Tibial artery (tissue), 4 donors: ENCODE measurements around the gene TOMM70.

ENCODE experiments used
- DNase-seq, 2 donors: peaks; one replicate each; pipeline ENCODE4 v3.0.0-alpha.2; 2019
- H3K27ac ChIP-seq, 2 donors: fragments of 200-600 bp; sonication (generic) in 1 of 2; 1 replicate in 1 of 2; 2 replicates in 1 of 2; pipeline ENCODE4 v1.5.1; 2018 to 2019; ENCODE audit warnings: mild to moderate bottlenecking in 1 of 2
- H3K27me3 ChIP-seq, 2 donors: fragments of 200-600 bp; sonication (generic) in 1 of 2; one replicate each; pipeline versions ENCODE4 v1.5.1 to v1.6.0; 2016 to 2019
- H3K36me3 ChIP-seq, 3 donors: fragments of 200-600 bp; sonication (generic) in 2 of 3; one replicate each; pipeline ENCODE4 v1.5.1; 2016 to 2019; ENCODE audit warnings: mild to moderate bottlenecking in 2 of 3
- H3K4me1 ChIP-seq, 4 donors: fragments of 200-600 bp; sonication (generic) in 2 of 4; 1 replicate in 3 of 4; 2 replicates in 1 of 4; pipeline ENCODE4 v1.5.1; 2016 to 2019
- H3K4me3 ChIP-seq, 2 donors: fragments of 200-600 bp; sonication (generic) in 1 of 2; 1 replicate in 1 of 2; 2 replicates in 1 of 2; pipeline ENCODE4 v1.5.1; 2018 to 2019; ENCODE audit warnings: mild to moderate bottlenecking in 2 of 2
- H3K9me3 ChIP-seq, 3 donors: fragments of 200-600 bp; sonication (generic) in 1 of 3; one replicate each; pipeline ENCODE4 v1.5.1; 2016 to 2019
- intact Hi-C: fragments of 100-400 bp; cut with DNase I; formaldehyde crosslinking; loops from one replicate; pipeline ENCODE4 v1.15.0; 2023; ENCODE audit warnings: low total_unique reads
- TF ChIP-seq, protein P1 (sequence below), 2 experiments: fragments of 200-600 bp in 1 of 2; fragments of 450-650 bp in 1 of 2; IDR thresholded peaks; one replicate each; pipeline ENCODE4 v1.5.1; 2017 to 2019; ENCODE audit warnings: antibody characterized with exemption in 2 of 2, mild to moderate bottlenecking in 1 of 2, moderate library complexity in 1 of 2

TOMM70 gene

DNA sequence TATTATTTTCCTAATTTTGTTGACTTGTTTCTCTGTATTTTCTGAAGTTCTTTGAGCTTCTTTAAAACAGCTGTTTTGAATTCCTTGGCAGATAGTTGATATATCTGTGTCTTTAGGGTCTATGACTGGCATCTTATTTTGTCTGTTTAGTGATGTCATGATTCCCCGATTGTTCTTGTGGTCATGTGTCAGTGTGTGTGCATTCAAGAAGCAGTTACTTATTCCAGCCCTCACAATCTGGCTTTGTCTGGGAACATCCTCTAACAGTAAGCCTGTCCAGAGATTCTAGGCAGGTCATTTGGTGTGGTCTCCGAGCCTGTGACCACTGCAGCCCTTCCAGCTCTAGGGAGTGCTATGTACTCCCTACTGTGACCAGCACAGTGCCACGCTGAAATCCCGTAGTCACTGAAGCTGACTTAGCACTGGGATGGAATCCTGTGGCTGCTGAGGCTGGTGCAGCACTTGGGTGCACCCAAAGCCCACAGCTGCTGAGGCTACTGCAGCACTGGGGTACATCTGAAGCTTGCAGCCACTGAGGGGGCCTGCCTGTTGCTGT is 7.2 kb upstream of the TOMM70 start:
- H3K4me3 ChIP-seq = no peak overlapping the region
- peaks cover 0 to 20% (median 0%) of the 10 kb centered on the region in 3 donors for H3K9me3 ChIP-seq
- H3K27ac ChIP-seq = no peak overlapping the region
- TF ChIP-seq, protein P1, sequence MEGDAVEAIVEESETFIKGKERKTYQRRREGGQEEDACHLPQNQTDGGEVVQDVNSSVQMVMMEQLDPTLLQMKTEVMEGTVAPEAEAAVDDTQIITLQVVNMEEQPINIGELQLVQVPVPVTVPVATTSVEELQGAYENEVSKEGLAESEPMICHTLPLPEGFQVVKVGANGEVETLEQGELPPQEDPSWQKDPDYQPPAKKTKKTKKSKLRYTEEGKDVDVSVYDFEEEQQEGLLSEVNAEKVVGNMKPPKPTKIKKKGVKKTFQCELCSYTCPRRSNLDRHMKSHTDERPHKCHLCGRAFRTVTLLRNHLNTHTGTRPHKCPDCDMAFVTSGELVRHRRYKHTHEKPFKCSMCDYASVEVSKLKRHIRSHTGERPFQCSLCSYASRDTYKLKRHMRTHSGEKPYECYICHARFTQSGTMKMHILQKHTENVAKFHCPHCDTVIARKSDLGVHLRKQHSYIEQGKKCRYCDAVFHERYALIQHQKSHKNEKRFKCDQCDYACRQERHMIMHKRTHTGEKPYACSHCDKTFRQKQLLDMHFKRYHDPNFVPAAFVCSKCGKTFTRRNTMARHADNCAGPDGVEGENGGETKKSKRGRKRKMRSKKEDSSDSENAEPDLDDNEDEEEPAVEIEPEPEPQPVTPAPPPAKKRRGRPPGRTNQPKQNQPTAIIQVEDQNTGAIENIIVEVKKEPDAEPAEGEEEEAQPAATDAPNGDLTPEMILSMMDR (IDR thresholded peaks at IDR 0.05) = no peak
- peaks cover 0 to 26% (median 12%) of the 10 kb centered on the region in 3 donors for H3K36me3 ChIP-seq
- no peak for DNase-seq
- H3K4me1 ChIP-seq = peaks cover 0 to 13% (median 9%) of the 10 kb centered on the region in 4 donors
- intact Hi-C loops = no loop called here
- H3K27me3 ChIP-seq = no peaks in the 10 kb centered on the region

DNA sequence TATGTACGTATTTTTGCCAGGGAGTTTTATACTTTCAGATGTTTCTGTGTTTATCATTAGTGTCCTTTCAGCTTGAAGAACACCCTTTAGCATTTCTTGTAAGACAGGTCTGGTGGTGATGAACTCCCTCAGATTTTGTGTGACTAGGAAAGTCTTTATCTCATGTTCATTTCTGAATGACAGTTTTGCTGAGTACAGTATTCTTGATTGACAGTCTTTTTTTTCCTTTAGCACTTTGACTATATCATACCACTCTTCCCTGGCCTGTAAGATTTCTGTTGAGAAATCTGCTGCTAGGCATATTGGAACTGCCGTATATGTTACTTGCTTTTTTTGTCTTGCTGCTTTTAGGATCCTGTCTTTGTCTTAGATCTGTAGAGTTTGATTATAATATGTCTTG is 6.3 kb upstream of the TOMM70 start:
- H3K9me3 ChIP-seq = peaks cover 0 to 20% (median 0%) of the 10 kb centered on the region in 3 donors
- no peak overlapping the region for H3K4me3 ChIP-seq
- TF ChIP-seq, protein P1 (IDR thresholded peaks at IDR 0.05) = no peak
- H3K27me3 ChIP-seq = no peaks in the 10 kb centered on the region
- no peak overlapping the region for H3K27ac ChIP-seq
- peaks cover 0 to 21% (median 12%) of the 10 kb centered on the region in 4 donors for H3K4me1 ChIP-seq
- DNase-seq = no peak
- intact Hi-C loops = no loop called here
- peaks cover 0 to 17% (median 12%) of the 10 kb centered on the region in 3 donors for H3K36me3 ChIP-seq

DNA sequence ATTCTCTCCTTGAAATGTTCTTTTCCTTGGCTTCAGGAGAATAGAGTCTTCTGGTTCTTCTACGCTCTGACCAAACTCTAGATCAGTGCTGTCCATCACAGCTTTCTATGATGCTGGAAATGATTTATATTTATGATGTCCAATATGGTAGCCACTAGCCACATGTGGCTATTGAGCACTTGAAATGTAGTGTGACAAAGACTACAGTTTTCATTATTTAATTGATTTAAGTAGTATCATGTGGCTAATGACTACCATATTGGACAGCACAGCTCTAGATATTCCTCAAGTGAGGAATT is 3.3 kb upstream of the TOMM70 start:
- intact Hi-C loops = loop anchor here (5.0 kb wide), 1 partner anchor 88 kb away; the partner anchor contains the start of gene TMEM45A
- H3K9me3 ChIP-seq = peaks cover 0 to 11% (median 0%) of the 10 kb centered on the region in 3 donors
- no peak overlapping the region for H3K27ac ChIP-seq
- TF ChIP-seq, protein P1 (IDR thresholded peaks at IDR 0.05) = no peak
- H3K4me3 ChIP-seq = no peak overlapping the region
- H3K4me1 ChIP-seq = peaks cover 0 to 31% (median 23%) of the 10 kb centered on the region in 4 donors
- H3K36me3 ChIP-seq = peaks cover 0 to 5% (median 0%) of the 10 kb centered on the region in 3 donors
- DNase-seq = no peak
- H3K27me3 ChIP-seq = no peaks in the 10 kb centered on the region

DNA sequence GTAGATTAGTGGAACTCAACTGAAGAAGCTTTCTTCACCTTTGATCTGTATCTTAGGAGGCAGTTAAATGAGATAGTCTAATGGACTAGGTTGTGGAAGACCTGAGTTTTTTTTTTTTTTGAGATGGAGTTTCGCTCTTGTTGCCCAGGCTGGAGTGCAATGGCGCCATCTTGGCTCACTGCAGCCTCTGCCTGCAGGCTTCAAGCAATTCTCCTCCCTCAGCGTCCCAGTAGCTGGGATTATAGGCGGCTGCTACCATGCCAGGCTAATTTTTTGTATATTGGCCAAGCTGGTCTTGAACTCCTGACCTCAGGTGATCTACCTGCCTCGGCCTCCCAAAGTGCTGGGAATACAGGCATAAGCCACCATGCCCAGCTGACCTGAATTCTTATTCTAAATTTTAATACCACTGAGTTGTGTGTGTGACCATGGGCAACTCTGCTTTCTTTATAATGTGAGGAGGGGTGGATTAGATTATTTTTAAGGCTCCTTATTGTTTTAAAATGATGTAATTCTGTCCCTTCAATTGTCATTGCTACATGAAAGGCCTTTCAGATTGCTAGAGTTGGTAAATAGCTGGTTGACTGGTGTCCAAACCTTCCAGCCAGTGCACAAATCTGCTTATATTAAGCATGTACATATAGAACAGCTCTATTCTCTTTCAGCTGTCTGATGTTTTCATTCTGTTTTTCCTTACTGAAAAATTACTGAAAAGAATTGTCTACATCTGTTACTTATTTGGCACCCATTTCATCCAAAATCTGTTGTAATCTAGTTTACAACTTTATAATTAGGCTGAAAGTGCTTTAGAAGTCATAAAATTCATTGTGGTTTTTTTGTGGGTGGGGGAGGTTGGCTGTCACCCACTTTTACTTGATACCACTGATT is 2.7 kb upstream of the TOMM70 start:
- Histone ChIP-seq H3K27me3 (no peaks in the 10 kb centered on the region), H3K36me3 (peaks cover 0 to 5% (median 0%) of the 10 kb centered on the region in 3 donors), H3K4me1 (peaks cover 0 to 37% (median 28%) of the 10 kb centered on the region in 4 donors), H3K27ac (peak overlapping the region in 1 of 2 donors; percentile 99), H3K9me3 (peaks cover 0 to 11% (median 0%) of the 10 kb centered on the region in 3 donors), H3K4me3 (peak overlapping the region; percentile 97 to 99)
- DNase-seq = no peak
- TF ChIP-seq, protein P1 (IDR thresholded peaks at IDR 0.05) = no peak
- intact Hi-C loops = loop anchor here (5.0 kb wide), 1 partner anchor 89 kb away; the partner anchor contains the start of gene TMEM45A

DNA sequence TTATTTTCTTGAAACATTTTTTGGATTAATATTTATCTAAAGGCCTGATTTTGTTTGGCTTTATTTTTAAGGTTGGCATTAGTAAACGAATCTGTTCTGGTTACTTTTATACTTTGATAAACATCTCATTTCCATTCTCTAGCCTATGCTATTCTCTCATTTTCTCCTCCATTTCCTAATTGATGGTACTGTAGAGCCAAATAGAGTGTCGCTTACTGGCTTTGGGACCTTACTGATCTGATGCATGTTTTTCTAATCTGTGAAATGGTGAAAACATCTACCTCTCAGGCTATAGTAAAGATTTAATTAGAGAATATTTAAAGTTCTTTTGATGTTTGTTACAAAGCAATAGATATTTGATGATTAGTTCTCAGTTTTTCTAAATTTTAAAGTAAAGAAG is 2.0 kb upstream of the TOMM70 start:
- intact Hi-C loops = loop anchor here (5.0 kb wide), 1 partner anchor 89 kb away; the partner anchor contains the start of gene TMEM45A
- peaks cover 0 to under 1% (median 0%) of the 10 kb centered on the region in 3 donors for H3K36me3 ChIP-seq
- peak overlapping the region; percentile 97 to 99 for H3K4me3 ChIP-seq

More for the DNA sequence above, 2.0 kb upstream of the TOMM70 start:
- no peak for DNase-seq
- H3K4me1 ChIP-seq = peaks cover 0 to 39% (median 32%) of the 10 kb centered on the region in 4 donors
- peaks cover 0 to 11% (median 0%) of the 10 kb centered on the region in 3 donors for H3K9me3 ChIP-seq
- TF ChIP-seq, protein P1 (IDR thresholded peaks at IDR 0.05) = no peak
- H3K27ac ChIP-seq = peak overlapping the region in 1 of 2 donors; percentile 99
- H3K27me3 ChIP-seq = no peaks in the 10 kb centered on the region
